ENCODE measurements around the gene MTG2. TPM values are rescaled to one million over a fixed set of nuclear protein-coding genes. Genes with fewer than 3 reads are reported as not detected.

MTG2 gene
- total and polyA plus RNA-seq, 2 of the 13 experiments (the other 11 are each of a cell fraction or from before 2014, with no cell fraction given) = 20.4 to 37.8 TPM

DNA sequence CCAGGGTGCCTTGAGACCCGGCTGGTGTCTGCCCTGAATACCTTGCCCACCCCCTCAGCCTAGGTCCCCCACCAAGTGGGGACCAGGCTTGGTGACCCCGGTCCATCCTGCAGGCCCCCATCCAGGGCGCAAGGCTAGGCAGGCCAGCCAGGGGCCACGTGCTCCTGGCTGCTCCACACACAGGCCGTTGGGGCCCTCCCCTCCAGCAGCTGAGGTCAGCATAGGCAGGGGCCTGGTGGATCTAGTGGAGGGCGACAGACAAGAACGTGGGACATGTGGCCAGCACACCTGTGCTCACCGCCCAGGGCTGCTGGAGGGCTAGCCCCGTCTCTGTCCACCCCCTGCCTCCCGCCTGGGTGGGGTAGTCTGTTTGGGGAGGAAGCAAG lies 44.8 kb downstream of the MTG2 start (continued):
- TF ChIP-seq, protein P1, sequence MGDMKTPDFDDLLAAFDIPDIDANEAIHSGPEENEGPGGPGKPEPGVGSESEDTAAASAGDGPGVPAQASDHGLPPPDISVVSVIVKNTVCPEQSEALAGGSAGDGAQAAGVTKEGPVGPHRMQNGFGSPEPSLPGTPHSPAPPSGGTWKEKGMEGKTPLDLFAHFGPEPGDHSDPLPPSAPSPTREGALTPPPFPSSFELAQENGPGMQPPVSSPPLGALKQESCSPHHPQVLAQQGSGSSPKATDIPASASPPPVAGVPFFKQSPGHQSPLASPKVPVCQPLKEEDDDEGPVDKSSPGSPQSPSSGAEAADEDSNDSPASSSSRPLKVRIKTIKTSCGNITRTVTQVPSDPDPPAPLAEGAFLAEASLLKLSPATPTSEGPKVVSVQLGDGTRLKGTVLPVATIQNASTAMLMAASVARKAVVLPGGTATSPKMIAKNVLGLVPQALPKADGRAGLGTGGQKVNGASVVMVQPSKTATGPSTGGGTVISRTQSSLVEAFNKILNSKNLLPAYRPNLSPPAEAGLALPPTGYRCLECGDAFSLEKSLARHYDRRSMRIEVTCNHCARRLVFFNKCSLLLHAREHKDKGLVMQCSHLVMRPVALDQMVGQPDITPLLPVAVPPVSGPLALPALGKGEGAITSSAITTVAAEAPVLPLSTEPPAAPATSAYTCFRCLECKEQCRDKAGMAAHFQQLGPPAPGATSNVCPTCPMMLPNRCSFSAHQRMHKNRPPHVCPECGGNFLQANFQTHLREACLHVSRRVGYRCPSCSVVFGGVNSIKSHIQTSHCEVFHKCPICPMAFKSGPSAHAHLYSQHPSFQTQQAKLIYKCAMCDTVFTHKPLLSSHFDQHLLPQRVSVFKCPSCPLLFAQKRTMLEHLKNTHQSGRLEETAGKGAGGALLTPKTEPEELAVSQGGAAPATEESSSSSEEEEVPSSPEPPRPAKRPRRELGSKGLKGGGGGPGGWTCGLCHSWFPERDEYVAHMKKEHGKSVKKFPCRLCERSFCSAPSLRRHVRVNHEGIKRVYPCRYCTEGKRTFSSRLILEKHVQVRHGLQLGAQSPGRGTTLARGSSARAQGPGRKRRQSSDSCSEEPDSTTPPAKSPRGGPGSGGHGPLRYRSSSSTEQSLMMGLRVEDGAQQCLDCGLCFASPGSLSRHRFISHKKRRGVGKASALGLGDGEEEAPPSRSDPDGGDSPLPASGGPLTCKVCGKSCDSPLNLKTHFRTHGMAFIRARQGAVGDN (CRISPR knock-in tag; IDR thresholded peaks at IDR 0.05) = peak; percentile 85
- TF ChIP-seq ZNF296 (CRISPR knock-in tag; conservative IDR thresholded peaks at IDR 0.05) = peak; percentile 79; the same call in 1 of the 2 replicates
- TF ChIP-seq, protein P2, sequence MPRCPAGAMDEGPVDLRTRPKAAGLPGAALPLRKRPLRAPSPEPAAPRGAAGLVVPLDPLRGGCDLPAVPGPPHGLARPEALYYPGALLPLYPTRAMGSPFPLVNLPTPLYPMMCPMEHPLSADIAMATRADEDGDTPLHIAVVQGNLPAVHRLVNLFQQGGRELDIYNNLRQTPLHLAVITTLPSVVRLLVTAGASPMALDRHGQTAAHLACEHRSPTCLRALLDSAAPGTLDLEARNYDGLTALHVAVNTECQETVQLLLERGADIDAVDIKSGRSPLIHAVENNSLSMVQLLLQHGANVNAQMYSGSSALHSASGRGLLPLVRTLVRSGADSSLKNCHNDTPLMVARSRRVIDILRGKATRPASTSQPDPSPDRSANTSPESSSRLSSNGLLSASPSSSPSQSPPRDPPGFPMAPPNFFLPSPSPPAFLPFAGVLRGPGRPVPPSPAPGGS (CRISPR knock-in tag; IDR thresholded peaks at IDR 0.05) = 0 out of 2 replicates have a peak, but pooled peaks have one; percentile 45
- peak; percentile 40; the same call in 1 of the 2 replicates for TF ChIP-seq SAP130 (CRISPR knock-in tag; IDR thresholded peaks at IDR 0.05; ENCODE audit: low read depth)
- TF ChIP-seq FOSL2 (CRISPR knock-in tag; IDR thresholded peaks at IDR 0.05) = no peak
- TF ChIP-seq, protein P3, sequence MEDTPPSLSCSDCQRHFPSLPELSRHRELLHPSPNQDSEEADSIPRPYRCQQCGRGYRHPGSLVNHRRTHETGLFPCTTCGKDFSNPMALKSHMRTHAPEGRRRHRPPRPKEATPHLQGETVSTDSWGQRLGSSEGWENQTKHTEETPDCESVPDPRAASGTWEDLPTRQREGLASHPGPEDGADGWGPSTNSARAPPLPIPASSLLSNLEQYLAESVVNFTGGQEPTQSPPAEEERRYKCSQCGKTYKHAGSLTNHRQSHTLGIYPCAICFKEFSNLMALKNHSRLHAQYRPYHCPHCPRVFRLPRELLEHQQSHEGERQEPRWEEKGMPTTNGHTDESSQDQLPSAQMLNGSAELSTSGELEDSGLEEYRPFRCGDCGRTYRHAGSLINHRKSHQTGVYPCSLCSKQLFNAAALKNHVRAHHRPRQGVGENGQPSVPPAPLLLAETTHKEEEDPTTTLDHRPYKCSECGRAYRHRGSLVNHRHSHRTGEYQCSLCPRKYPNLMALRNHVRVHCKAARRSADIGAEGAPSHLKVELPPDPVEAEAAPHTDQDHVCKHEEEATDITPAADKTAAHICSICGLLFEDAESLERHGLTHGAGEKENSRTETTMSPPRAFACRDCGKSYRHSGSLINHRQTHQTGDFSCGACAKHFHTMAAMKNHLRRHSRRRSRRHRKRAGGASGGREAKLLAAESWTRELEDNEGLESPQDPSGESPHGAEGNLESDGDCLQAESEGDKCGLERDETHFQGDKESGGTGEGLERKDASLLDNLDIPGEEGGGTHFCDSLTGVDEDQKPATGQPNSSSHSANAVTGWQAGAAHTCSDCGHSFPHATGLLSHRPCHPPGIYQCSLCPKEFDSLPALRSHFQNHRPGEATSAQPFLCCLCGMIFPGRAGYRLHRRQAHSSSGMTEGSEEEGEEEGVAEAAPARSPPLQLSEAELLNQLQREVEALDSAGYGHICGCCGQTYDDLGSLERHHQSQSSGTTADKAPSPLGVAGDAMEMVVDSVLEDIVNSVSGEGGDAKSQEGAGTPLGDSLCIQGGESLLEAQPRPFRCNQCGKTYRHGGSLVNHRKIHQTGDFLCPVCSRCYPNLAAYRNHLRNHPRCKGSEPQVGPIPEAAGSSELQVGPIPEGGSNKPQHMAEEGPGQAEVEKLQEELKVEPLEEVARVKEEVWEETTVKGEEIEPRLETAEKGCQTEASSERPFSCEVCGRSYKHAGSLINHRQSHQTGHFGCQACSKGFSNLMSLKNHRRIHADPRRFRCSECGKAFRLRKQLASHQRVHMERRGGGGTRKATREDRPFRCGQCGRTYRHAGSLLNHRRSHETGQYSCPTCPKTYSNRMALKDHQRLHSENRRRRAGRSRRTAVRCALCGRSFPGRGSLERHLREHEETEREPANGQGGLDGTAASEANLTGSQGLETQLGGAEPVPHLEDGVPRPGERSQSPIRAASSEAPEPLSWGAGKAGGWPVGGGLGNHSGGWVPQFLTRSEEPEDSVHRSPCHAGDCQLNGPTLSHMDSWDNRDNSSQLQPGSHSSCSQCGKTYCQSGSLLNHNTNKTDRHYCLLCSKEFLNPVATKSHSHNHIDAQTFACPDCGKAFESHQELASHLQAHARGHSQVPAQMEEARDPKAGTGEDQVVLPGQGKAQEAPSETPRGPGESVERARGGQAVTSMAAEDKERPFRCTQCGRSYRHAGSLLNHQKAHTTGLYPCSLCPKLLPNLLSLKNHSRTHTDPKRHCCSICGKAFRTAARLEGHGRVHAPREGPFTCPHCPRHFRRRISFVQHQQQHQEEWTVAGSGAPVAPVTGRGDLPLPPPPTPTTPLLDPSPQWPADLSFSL (CRISPR knock-in tag; IDR thresholded peaks at IDR 0.05) = 0 out of 2 replicates have a peak, but pooled peaks have one; percentile 40
- peak; percentile 83; the same call in 1 of the 2 replicates for TF ChIP-seq HES4 (CRISPR knock-in tag; IDR thresholded peaks at IDR 0.05; ENCODE audit: borderline replicate concordance)

Measured in HepG2 (cell line).